ENCODE results near the gene CEL. TPM values are rescaled to one million over a fixed set of nuclear protein-coding genes. Genes with fewer than 3 reads are reported as not detected.

The CEL gene
- total RNA-seq, 6 donors from 2014 or later, result 0.15 to 9.4 (median 1.1) TPM; not detected in 1

DNA sequence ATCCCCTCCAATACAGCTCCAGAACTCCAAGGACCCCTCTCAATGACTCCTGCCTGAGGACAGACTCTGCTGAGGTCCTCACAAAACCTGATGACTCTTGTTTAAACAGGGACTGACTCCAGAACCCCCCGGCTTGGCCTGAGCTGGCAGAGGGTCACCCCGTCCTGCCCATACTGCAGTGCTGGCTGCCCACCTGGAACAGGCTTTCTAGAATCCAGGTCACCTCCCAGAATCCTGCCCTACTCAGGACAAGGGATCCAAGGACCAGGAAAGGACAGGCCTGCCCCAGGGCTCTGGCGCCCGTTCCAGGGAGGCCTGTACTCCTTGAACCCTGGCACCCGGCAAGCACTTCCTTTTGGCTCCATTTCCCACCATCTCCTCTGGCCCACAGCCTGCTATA lies 37.1 kb downstream of the CEL start:
- TF ChIP-seq EP300 (IDR thresholded peaks at IDR 0.05), result no peak
- no peak for TF ChIP-seq POLR2A (IDR thresholded peaks at IDR 0.05)
- TF ChIP-seq POLR2AphosphoS5 (IDR thresholded peaks at IDR 0.05), result no peak
- TF ChIP-seq, protein P1, sequence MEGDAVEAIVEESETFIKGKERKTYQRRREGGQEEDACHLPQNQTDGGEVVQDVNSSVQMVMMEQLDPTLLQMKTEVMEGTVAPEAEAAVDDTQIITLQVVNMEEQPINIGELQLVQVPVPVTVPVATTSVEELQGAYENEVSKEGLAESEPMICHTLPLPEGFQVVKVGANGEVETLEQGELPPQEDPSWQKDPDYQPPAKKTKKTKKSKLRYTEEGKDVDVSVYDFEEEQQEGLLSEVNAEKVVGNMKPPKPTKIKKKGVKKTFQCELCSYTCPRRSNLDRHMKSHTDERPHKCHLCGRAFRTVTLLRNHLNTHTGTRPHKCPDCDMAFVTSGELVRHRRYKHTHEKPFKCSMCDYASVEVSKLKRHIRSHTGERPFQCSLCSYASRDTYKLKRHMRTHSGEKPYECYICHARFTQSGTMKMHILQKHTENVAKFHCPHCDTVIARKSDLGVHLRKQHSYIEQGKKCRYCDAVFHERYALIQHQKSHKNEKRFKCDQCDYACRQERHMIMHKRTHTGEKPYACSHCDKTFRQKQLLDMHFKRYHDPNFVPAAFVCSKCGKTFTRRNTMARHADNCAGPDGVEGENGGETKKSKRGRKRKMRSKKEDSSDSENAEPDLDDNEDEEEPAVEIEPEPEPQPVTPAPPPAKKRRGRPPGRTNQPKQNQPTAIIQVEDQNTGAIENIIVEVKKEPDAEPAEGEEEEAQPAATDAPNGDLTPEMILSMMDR (IDR thresholded peaks at IDR 0.05), result no peak
- H3K27me3 ChIP-seq, result no peaks in the 10 kb centered on the region
- no peak overlapping the region for H3K4me3 ChIP-seq
- H3K27ac ChIP-seq, result no peak overlapping the region
- no peak for DNase-seq
- peaks cover 0 to 7% (median 0%) of the 10 kb centered on the region in 4 donors for H3K4me1 ChIP-seq
- H3K9me3 ChIP-seq, result peaks cover 0 to 7% (median 0%) of the 10 kb centered on the region in 4 donors
- no peak for ATAC-seq (ENCODE audit: low FRiP score in 2 of 2)
- WGBS, 2 donors, result 94 to 97% methylated on average over 3 to 5 of the region's 5 CpGs
- H3K36me3 ChIP-seq, result peaks cover 43 to 73% (median 68%) of the 10 kb centered on the region in 4 donors

DNA sequence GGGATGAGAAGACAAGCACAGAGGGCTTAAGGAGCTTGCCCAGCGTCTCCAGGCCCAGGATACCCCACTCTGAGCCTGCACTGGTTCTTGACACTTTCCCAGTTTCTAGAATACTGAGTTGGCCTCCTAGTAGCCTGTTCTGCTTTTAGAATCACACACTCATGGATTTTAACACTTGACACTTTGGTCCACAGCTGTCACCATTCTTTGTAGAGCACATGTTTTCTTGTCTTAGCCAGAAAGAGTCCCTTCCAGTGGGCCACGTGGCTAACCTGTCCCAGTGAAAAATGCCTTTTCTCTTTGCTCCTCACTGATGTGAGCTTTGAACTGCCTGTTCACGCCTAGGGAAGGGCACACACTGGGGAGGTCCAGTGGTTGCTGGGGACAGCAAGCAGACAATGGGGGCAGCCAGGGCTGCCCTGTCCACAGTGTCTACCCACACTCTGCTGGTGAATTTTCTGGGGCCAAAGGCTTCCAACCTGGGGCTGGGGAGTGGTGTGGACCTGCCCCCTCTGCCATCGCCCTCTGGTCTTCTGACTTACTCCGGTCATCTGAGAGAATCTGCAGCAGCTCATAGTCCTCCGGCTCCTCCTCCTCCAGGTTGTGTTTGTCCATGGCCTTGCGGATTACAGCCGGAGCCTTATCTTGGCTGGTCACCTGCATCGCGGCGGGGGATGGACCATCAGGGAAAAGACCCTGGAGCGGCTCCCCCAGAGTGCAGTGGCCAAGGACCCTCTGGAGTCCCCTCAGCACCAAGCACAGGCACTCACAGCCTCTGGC lies 38.1 kb downstream of the CEL start:
- no peaks in the 10 kb centered on the region for H3K27me3 ChIP-seq
- TF ChIP-seq EP300 (IDR thresholded peaks at IDR 0.05) (no peak), POLR2A (IDR thresholded peaks at IDR 0.05) (no peak), POLR2AphosphoS5 (IDR thresholded peaks at IDR 0.05) (no peak)
- TF ChIP-seq, protein P1 (IDR thresholded peaks at IDR 0.05), result no peak
- DNase-seq (no peak), ATAC-seq (ENCODE audit: low FRiP score in 2 of 2) (no peak)
- peaks cover 46 to 84% (median 79%) of the 10 kb centered on the region in 4 donors for H3K36me3 ChIP-seq
- no peak overlapping the region for H3K4me3 ChIP-seq
- H3K4me1 ChIP-seq, result peaks cover 0 to 8% (median 0%) of the 10 kb centered on the region in 4 donors
- peaks cover 0 to 7% (median 0%) of the 10 kb centered on the region in 4 donors for H3K9me3 ChIP-seq
- no peak overlapping the region for H3K27ac ChIP-seq
- WGBS, 2 donors, result 95 to 99% methylated on average over 8 to 12 of the region's 12 CpGs

DNA sequence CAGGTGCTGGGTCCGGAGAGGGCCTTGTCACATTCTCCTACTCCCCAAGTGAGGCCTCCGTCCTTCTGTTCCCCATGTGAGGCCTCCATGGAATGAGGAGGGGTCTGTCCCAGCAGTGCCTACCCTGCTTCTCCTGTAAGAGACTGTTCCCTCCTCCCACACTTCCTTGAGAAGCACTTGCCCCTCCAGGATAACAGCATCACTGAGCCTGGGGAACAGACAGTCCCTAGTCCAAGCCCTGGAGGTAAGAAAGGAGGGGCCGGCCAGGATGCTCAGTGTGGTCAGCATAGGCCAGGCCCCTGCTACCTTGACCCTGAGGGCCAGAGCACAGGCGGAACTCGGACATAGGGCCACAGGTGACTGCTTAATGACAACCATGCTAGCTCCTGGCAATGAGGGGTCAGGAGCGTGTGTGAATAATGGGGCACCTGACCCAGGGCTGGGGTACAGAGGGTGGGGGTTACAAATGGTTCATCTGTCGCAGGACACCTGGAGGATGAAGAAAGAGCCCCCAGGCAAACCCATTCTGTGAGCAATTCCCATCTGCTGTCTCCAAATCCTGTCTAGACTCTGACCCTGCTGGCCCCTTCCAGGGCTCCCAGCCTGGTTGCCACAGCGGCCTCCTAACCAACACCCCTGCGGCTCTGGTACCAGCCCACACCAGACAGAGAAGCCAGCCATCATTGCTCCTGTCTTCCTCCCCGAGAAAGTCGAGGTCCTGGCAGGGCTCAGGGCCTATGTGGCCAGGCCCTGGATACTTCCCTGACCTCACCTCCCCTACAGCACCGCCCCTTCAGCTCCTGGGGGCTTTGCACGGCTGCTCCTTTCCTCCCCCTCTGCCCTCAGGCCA lies 39.0 kb downstream of the CEL start:
- DNase-seq, result no peak
- no peaks in the 10 kb centered on the region for H3K27me3 ChIP-seq
- WGBS, 2 donors, result 94 to 98% methylated on average over 10 to 13 of the region's 13 CpGs

DNA sequence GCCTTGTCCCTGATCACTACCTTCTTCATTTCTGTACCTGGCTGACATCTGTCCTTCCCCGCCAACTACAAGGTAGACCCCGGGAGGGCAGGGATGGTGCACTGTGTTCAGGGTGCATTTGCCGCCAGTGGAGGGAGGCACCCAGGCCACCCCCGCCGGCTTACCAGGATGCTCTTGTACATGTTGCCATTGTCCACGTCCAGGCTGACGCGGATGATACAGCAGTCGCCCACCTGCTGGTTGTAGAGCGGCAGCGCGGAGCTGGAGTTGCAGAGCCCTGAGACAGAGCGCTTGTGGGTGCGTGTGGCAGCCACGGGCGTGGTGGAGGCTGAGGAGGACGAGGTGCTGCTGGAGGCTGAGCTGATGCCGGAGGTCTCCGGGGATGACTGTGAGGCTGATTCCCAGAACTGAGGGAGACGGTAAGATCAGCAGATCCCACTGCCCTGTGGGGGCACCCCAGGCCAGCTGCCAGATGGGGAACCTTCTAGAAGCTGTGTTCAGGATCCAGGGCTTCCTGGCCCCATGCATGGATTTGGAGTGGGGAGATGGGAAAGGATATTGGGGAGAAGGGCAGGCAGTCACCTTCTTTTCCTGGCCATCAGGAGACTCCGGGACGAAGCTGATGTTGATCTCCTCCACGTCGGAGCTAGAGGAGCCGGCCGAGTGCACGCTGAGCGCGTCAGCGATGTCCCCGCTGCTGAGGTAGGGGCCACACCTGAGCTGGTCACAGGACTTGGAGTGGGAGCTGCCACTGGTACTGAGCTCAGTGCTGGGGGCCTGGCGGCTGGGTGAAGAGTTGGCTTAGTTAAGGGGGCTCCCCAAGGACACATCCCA lies 39.8 kb downstream of the CEL start:
- Histone ChIP-seq H3K27me3 (no peaks in the 10 kb centered on the region), H3K4me1 (peaks cover 0 to 8% (median 0%) of the 10 kb centered on the region in 4 donors), H3K36me3 (peaks cover 47 to 96% (median 92%) of the 10 kb centered on the region in 4 donors), H3K27ac (no peak overlapping the region), H3K9me3 (no peaks in the 10 kb centered on the region), H3K4me3 (no peak overlapping the region)
- WGBS, 2 donors, result 95 to 97% methylated on average over 32 of the region's 32 CpGs
- ATAC-seq (ENCODE audit: low FRiP score in 2 of 2), result no peak
- TF ChIP-seq, protein P1 (IDR thresholded peaks at IDR 0.05), result no peak
- TF ChIP-seq POLR2AphosphoS5 (IDR thresholded peaks at IDR 0.05), result no peak
- TF ChIP-seq POLR2A (IDR thresholded peaks at IDR 0.05), result no peak
- TF ChIP-seq EP300 (IDR thresholded peaks at IDR 0.05), result no peak
- DNase-seq, result peak in 1 of 2 donors; percentile 73

More for the DNA sequence above, 39.0 kb downstream of the CEL start:
- Histone ChIP-seq H3K9me3 (peaks cover 0 to 5% (median 0%) of the 10 kb centered on the region in 4 donors), H3K4me1 (peaks cover 0 to 8% (median 0%) of the 10 kb centered on the region in 4 donors), H3K4me3 (no peak overlapping the region), H3K36me3 (peaks cover 47 to 89% (median 85%) of the 10 kb centered on the region in 4 donors), H3K27ac (no peak overlapping the region)
- no peak for TF ChIP-seq POLR2A (IDR thresholded peaks at IDR 0.05)
- ATAC-seq (ENCODE audit: low FRiP score in 2 of 2), result no peak
